DMS153 treated with DMSO at 0.1 percent for 48 hours (cell line): ENCODE results near the gene MRPL21.

Experiments used
- DNase-seq: peaks from one replicate; lab custom pipeline; 2025; ENCODE audit not compliant: unreplicated experiment; lab: John Stamatoyannopoulos, UW

The MRPL21 gene

GRCh38 chr11:68903288-68904247 lies at the start of gene MRPL21, which contains the start of gene IGHMBP2:
Gene MRPL21, minus strand, starts transcription at chr11:68903832. Its CDS starts 22 bp downstream, at chr11:68903810.
Gene IGHMBP2, plus strand, starts transcription at chr11:68903891. Its CDS starts 62 bp downstream, at chr11:68903953.
- peak; percentile 36 for DNase-seq

GRCh38 chr11:68950762-68951161 lies 47.1 kb upstream of the MRPL21 start:
- no peak for DNase-seq

- DNase-seq, result no peak
Observed at GRCh38 chr11:68950270-68950669, 46.6 kb upstream of the MRPL21 start.

- DNase-seq, result no peak
Observed at GRCh38 chr11:68948935-68949334, 45.3 kb upstream of the MRPL21 start.

GRCh38 chr11:68948496-68948895 lies 44.9 kb upstream of the MRPL21 start:
- DNase-seq, result no peak

- DNase-seq, result no peak
Observed at GRCh38 chr11:68947151-68947550, 43.5 kb upstream of the MRPL21 start.

- no peak for DNase-seq
Observed at GRCh38 chr11:68946416-68947090, 42.9 kb upstream of the MRPL21 start.

GRCh38 chr11:68942751-68943271 lies 39.2 kb upstream of the MRPL21 start:
- DNase-seq, result no peak

- DNase-seq, result no peak
Observed at GRCh38 chr11:68942095-68942620, 38.5 kb upstream of the MRPL21 start.

GRCh38 chr11:68941324-68942094 lies 37.9 kb upstream of the MRPL21 start:
- no peak for DNase-seq

GRCh38 chr11:68940651-68941323 lies 37.2 kb upstream of the MRPL21 start:
- no peak for DNase-seq

- no peak for DNase-seq
Observed at GRCh38 chr11:68939583-68940555, 36.2 kb upstream of the MRPL21 start.

- no peak for DNase-seq
Observed at GRCh38 chr11:68938816-68939582, 35.4 kb upstream of the MRPL21 start.

- no peak for DNase-seq
Observed at GRCh38 chr11:68938088-68938487, 34.5 kb upstream of the MRPL21 start.

GRCh38 chr11:68936676-68937620 lies 33.3 kb upstream of the MRPL21 start:
- DNase-seq, result no peak

- DNase-seq, result no peak
Observed at GRCh38 chr11:68936358-68936636, 32.7 kb upstream of the MRPL21 start.
